WTC11 (cell line): Measurements from ENCODE around the gene NXN. TPM values are rescaled to one million over a fixed set of nuclear protein-coding genes. Genes with fewer than 3 reads are reported as not detected.
A peak's percentile ranks its signal among the peaks of the same experiment; 100 is the strongest.

Source experiments
- ATAC-seq: fragments of 200-7000 bp; cut with Tn5 transposase; 2 replicates; pipeline ENCODE4 v1.10.0; 2021; ENCODE audit warnings: mild to moderate bottlenecking, moderate library complexity
- CTCF ChIA-PET: fragments of 300-600 bp; sonication (Branson Sonifier 250); formaldehyde crosslinking; loops from one replicate; lab custom pipeline; 2021; ENCODE audit warnings: antibody characterized with exemption; lab: Charles Lee
- POLR2A ChIA-PET: fragments of 350-600 bp; sonication (Branson Sonifier 250); formaldehyde crosslinking; loops from one replicate; lab custom pipeline; 2021; ENCODE audit warnings: antibody characterized with exemption; lab: Charles Lee
- DNase-seq: peaks from one replicate; pipeline ENCODE4 v3.0.0; 2021; ENCODE audit warnings: low spot score
- H3K27ac Mint-ChIP-seq: 2 replicates; pipeline ENCODE4 v1.8.0; 2021; ENCODE audit warnings: mixed read lengths
- H3K27me3 Mint-ChIP-seq: 2 replicates; pipeline ENCODE4 v1.8.0; 2021; ENCODE audit warnings: low read depth, mild to moderate bottlenecking, moderate library complexity, mixed read lengths
- H3K36me3 Mint-ChIP-seq: 2 replicates; pipeline ENCODE4 v1.8.0; 2021; ENCODE audit warnings: mixed read lengths
- H3K4me1 Mint-ChIP-seq: 2 replicates; pipeline ENCODE4 v1.8.0; 2022; ENCODE audit warnings: mixed read lengths
- H3K4me3 Mint-ChIP-seq: 2 replicates; pipeline ENCODE4 v1.8.0; 2021; ENCODE audit warnings: mild to moderate bottlenecking, moderate library complexity, mixed read lengths
- H3K9me3 Mint-ChIP-seq: 2 replicates; pipeline ENCODE4 v1.8.0; 2021; ENCODE audit warnings: mixed read lengths
- AFF4 ChIP-seq: sonication (generic); formaldehyde crosslinking; IDR thresholded peaks from 2 replicates; pipeline ENCODE4 v1.8.1; 2023; ENCODE audit warnings: mild to moderate bottlenecking, missing genetic modification reagents, borderline replicate concordance
- AR ChIP-seq: fragments of 250-450 bp; sonication (Bioruptor Pico); IDR thresholded peaks from 2 replicates; pipeline ENCODE4 v1.9.0; 2021; ENCODE audit warnings: mild to moderate bottlenecking
- ATF2 ChIP-seq: sonication (generic); formaldehyde crosslinking; IDR thresholded peaks from 2 replicates; pipeline ENCODE4 v1.8.1; 2022; ENCODE audit warnings: low read depth, missing genetic modification reagents, borderline replicate concordance
- CREB1 ChIP-seq: sonication (generic); formaldehyde crosslinking; IDR thresholded peaks from 2 replicates; pipeline ENCODE4 v1.8.0; 2023; ENCODE audit warnings: mild to moderate bottlenecking, missing genetic modification reagents
- E2F5 ChIP-seq: sonication (generic); formaldehyde crosslinking; IDR thresholded peaks from 2 replicates; pipeline ENCODE4 v1.8.1; 2022; ENCODE audit warnings: mild to moderate bottlenecking, moderate library complexity, missing genetic modification reagents
- EMX1 ChIP-seq: fragments of 250-450 bp; sonication (Bioruptor Pico); IDR thresholded peaks from 2 replicates; pipeline ENCODE4 v1.8.0; 2021; ENCODE audit warnings: mild to moderate bottlenecking
- FOXP1 ChIP-seq: sonication (generic); formaldehyde crosslinking; IDR thresholded peaks from 2 replicates; pipeline ENCODE4 v1.8.0; 2022; ENCODE audit warnings: missing genetic modification reagents, mild to moderate bottlenecking, moderate library complexity, borderline replicate concordance
- IRF2 ChIP-seq: sonication (generic); formaldehyde crosslinking; IDR thresholded peaks from 2 replicates; pipeline ENCODE4 v1.8.0; 2022; ENCODE audit warnings: low read depth, missing genetic modification reagents, borderline replicate concordance
- MXD4 ChIP-seq: fragments of 250-450 bp; sonication (Bioruptor Pico); IDR thresholded peaks from 2 replicates; pipeline ENCODE4 v1.8.0; 2021; ENCODE audit warnings: mild to moderate bottlenecking, moderate library complexity, borderline replicate concordance
- NFYB ChIP-seq: sonication (generic); formaldehyde crosslinking; conservative IDR thresholded peaks from 2 replicates; pipeline ENCODE4 v1.8.0; 2022; ENCODE audit warnings: low read depth, missing genetic modification reagents
- NR2C2 ChIP-seq: sonication (generic); formaldehyde crosslinking; IDR thresholded peaks from 2 replicates; pipeline ENCODE4 v1.8.0; 2022; ENCODE audit warnings: mild to moderate bottlenecking, missing genetic modification reagents
- NR3C1 ChIP-seq: sonication (generic); formaldehyde crosslinking; conservative IDR thresholded peaks from 2 replicates; pipeline ENCODE4 v1.8.1; 2023; ENCODE audit warnings: low read depth, mild to moderate bottlenecking, missing genetic modification reagents
- RELA ChIP-seq: sonication (generic); formaldehyde crosslinking; IDR thresholded peaks from 2 replicates; pipeline ENCODE4 v1.8.1; 2022; ENCODE audit warnings: missing genetic modification reagents, mild to moderate bottlenecking, borderline replicate concordance
- RORB ChIP-seq: fragments of 250-450 bp; sonication (Bioruptor Pico); IDR thresholded peaks from 2 replicates; pipeline ENCODE4 v1.9.0; 2021; ENCODE audit warnings: mild to moderate bottlenecking
- USF1 ChIP-seq: sonication (generic); formaldehyde crosslinking; IDR thresholded peaks from 2 replicates; pipeline ENCODE4 v1.8.0; 2022; ENCODE audit warnings: mild to moderate bottlenecking, missing genetic modification reagents
- ZNF416 ChIP-seq: fragments of 250-450 bp; sonication (Bioruptor Pico); IDR thresholded peaks from 2 replicates; pipeline ENCODE4 v1.9.0; 2021; ENCODE audit warnings: mild to moderate bottlenecking, inconsistent platforms
- ZNF532 ChIP-seq: fragments of 250-450 bp; sonication (Bioruptor Pico); IDR thresholded peaks from 2 replicates; pipeline ENCODE4 v1.9.0; 2021; ENCODE audit warnings: mild to moderate bottlenecking, borderline replicate concordance
- ZNF671 ChIP-seq: fragments of 250-450 bp; sonication (Bioruptor Pico); IDR thresholded peaks from 2 replicates; pipeline ENCODE4 v1.8.0; 2021; ENCODE audit warnings: mild to moderate bottlenecking
- total RNA-seq: library from RNA; stranded (reverse); gene quantifications from 3 replicates; pipeline ENCODE4 v1.2.3, GENCODE V29; 2021

Gene NXN
- total RNA-seq, 1 experiment from 2014 or later: 96.8 TPM

GRCh38 chr17:962670-963069 lies 16.9 kb downstream of the NXN start (continued):
- TF ChIP-seq IRF2: no peak
- no peak for TF ChIP-seq RORB (CRISPR knock-in tag)
- no peak for TF ChIP-seq EMX1 (CRISPR knock-in tag)
- TF ChIP-seq AR (CRISPR knock-in tag): no peak
- no peak for TF ChIP-seq ZNF671 (CRISPR knock-in tag)
- TF ChIP-seq NFYB (CRISPR knock-in tag): no peak
- no peak for TF ChIP-seq NR3C1 (CRISPR knock-in tag)
- no peak for TF ChIP-seq USF1 (CRISPR knock-in tag)
- no peak for TF ChIP-seq AFF4 (CRISPR knock-in tag)
- no peak for TF ChIP-seq NR2C2
- TF ChIP-seq FOXP1 (CRISPR knock-in tag): no peak
- TF ChIP-seq, all 79 proteins: peak for 0

GRCh38 chr17:962166-962565 lies 17.4 kb downstream of the NXN start:
- no peak for ATAC-seq
- Mint-ChIP-seq H3K9me3 (no peaks in the 10 kb centered on the region), H3K4me3 (no peak overlapping the region), H3K4me1 (peaks cover 66% of the 10 kb centered on the region)
- POLR2A ChIA-PET: no interaction called here
- TF ChIP-seq ZNF416 (no peak), E2F5 (CRISPR knock-in tag) (no peak), ZNF532 (CRISPR knock-in tag) (no peak), CREB1 (CRISPR knock-in tag) (no peak), ATF2 (CRISPR knock-in tag) (no peak), RELA (CRISPR knock-in tag) (no peak), MXD4 (no peak)
- TF ChIP-seq, all 79 proteins: peak for 0
- CTCF ChIA-PET: interaction anchor here (0.8 to 2.6 kb wide), 5 partner anchors 12 to 157 kb away, joined by 3 to 15 read pairs (median 8); partner anchors contain the start of gene NXN
- no peak for DNase-seq
- Mint-ChIP-seq H3K27me3 (no peaks in the 10 kb centered on the region), H3K36me3 (peaks cover 6% of the 10 kb centered on the region; the same call in 1 of the 2 replicates), H3K27ac (peak overlapping the region; percentile 63)
